Left lung (tissue), 10 donors: ENCODE data around the gene CHRDL2. TPM values are rescaled to one million over a fixed set of nuclear protein-coding genes. Genes with fewer than 3 reads are reported as not detected.

Experiments
- ATAC-seq: fragments of 200-7000 bp; cut with Tn5 transposase; one replicate; pipeline ENCODE4 v1.9.1; 2020; ENCODE audit warnings: moderate library complexity
- DNase-seq, 4 donors: peaks; one replicate each; pipeline ENCODE4 v3.0.0-alpha.2; 2013 to 2020
- H3K27ac ChIP-seq, 2 donors: fragments of 200-600 bp; sonication (generic) in 1 of 2; one replicate each; pipeline versions ENCODE4 v1.5.0 to v1.8.0; 2020 to 2021
- H3K27me3 ChIP-seq, 2 donors: fragments of 200-600 bp; sonication (generic) in 1 of 2; one replicate each; pipeline versions ENCODE4 v1.5.0 to v1.8.0; 2020 to 2021
- H3K36me3 ChIP-seq, 2 donors: fragments of 200-600 bp; sonication (generic) in 1 of 2; one replicate each; pipeline versions ENCODE4 v1.5.0 to v1.8.0; 2020 to 2021
- H3K4me1 ChIP-seq, 2 donors: fragments of 200-600 bp; one replicate each; pipeline ENCODE4 v1.8.0; 2021
- H3K4me3 ChIP-seq, 2 donors: fragments of 200-600 bp; sonication (generic) in 1 of 2; one replicate each; pipeline versions ENCODE4 v1.5.0 to v1.8.0; 2020 to 2021; ENCODE audit warnings: mild to moderate bottlenecking in 1 of 2
- H3K9me3 ChIP-seq, 2 donors: fragments of 200-600 bp; sonication (generic) in 1 of 2; one replicate each; pipeline versions ENCODE4 v1.5.0 to v1.8.0; 2020 to 2021
- CTCF ChIP-seq, 2 donors: fragments of 200-600 bp; sonication (generic) in 1 of 2; IDR thresholded peaks; one replicate each; pipeline versions ENCODE4 v1.5.0 to v1.8.0; 2021; ENCODE audit warnings: antibody characterized with exemption in 2 of 2
- intact Hi-C, 2 donors: fragments of 100-400 bp; cut with DNase I; formaldehyde crosslinking; loops; one replicate each; pipeline versions ENCODE4 v1.11.2 to v1.14.2; 2022
- microRNA-seq, 2 donors: library from miRNA; unstranded; fragments of <30 nt; microRNA quantifications; one replicate each; pipeline ENCODE4, GENCODE V29; 2019
- polyA plus RNA-seq, 6 donors: library from polyadenylated mRNA; unstranded; fragments of 120-200 nt; gene quantifications; one replicate each; pipeline ENCODE4 v1.2.1, GENCODE V29; 2013; ENCODE audit not compliant: insufficient read length in 6 of 6
- total RNA-seq, 2 donors: library from RNA; stranded (reverse); fragmentation: NEBNext Ultra II Directional; extraction: Animal tissue kit (Norgen Biotek cat#: 25700); gene quantifications; one replicate each; pipeline ENCODE4 v1.2.1, GENCODE V29; 2021
- donor health status: DM: no; HTN: yes; CAD: no.
- donor health status: DM: no; HTN: no; CAD: no.

Gene CHRDL2
- total and polyA plus RNA-seq, 8 donors, result 0.48 to 5.2 (median 0.69) TPM

- H3K4me3 ChIP-seq, result no peak overlapping the region
- intact Hi-C loops, result no loop called here
- peaks cover 0 to 36% of the 10 kb centered on the region in 2 donors for H3K36me3 ChIP-seq
- no peaks in the 10 kb centered on the region for H3K4me1 ChIP-seq
- DNase-seq, result no peak
- H3K27me3 ChIP-seq, result no peaks in the 10 kb centered on the region
- ATAC-seq, result no peak
- no peak overlapping the region for H3K27ac ChIP-seq
- no peak for TF ChIP-seq CTCF (IDR thresholded peaks at IDR 0.05)
- H3K9me3 ChIP-seq, result no peaks in the 10 kb centered on the region
These were observed 84.3 kb downstream of the CHRDL2 start for GRCh38 chr11:74646954-74647353.

Small RNA genes within 50 kb of the gene (microRNA-seq; reads per million reads assigned to microRNA genes)
- gene MIR4696, result 0 reads per million in 2 donors

Other genes starting within 250 kb of the CHRDL2 start
- gene LIPT2, start 237.7 kb downstream of the CHRDL2 start, total RNA-seq, result 1 to 10 TPM; 1.8 to 6.0 TPM
- 1 to 10 TPM; 3.2 to 6.3 (median 4.7) TPM for gene LIPT2, start 237.7 kb downstream of the CHRDL2 start, polyA plus RNA-seq
- 10 to 100 TPM; 15.0 to 22.7 TPM for gene POLD3, start 138.8 kb downstream of the CHRDL2 start, total RNA-seq
- gene POLD3, start 138.8 kb downstream of the CHRDL2 start, polyA plus RNA-seq, result 10 to 100 TPM; 29.7 to 41.0 (median 34.5) TPM
- 10 to 100 TPM; 19.4 to 23.6 TPM for gene RNF169, start 17.4 kb upstream of the CHRDL2 start, total RNA-seq
- gene RNF169, start 17.4 kb upstream of the CHRDL2 start, polyA plus RNA-seq, result 10 to 100 TPM; 20.6 to 23.2 (median 22.2) TPM
- 10 to 100 TPM; 11.7 to 19.8 TPM for gene XRRA1, start 217.7 kb upstream of the CHRDL2 start, total RNA-seq
- 10 to 100 TPM in 5 of 6 donors, 1 to 10 TPM in 1; 8.4 to 21.3 (median 16.7) TPM for gene XRRA1, start 217.7 kb upstream of the CHRDL2 start, polyA plus RNA-seq
- gene SPCS2, start 217.8 kb upstream of the CHRDL2 start, total RNA-seq, result 100 to 1,000 TPM; 173 to 231 TPM
- 100 to 1,000 TPM; 160 to 202 (median 173) TPM for gene SPCS2, start 217.8 kb upstream of the CHRDL2 start, polyA plus RNA-seq